ENCODE results near the gene SAMD10. TPM values are rescaled to one million over a fixed set of nuclear protein-coding genes. Genes with fewer than 3 reads are reported as not detected.

SAMD10 gene
- total and polyA plus RNA-seq, 4 donors: 0.74 to 3.4 (median 2.1) TPM

GRCh38 chr20:63943808-63944077 lies 35.7 kb downstream of the SAMD10 start:
- peaks cover 16 to 49% (median 21%) of the 10 kb centered on the region in 4 donors for H3K36me3 ChIP-seq (ENCODE audit: control insufficient read depth in 4 of 4, insufficient read depth in 3 of 4, low read depth in 1 of 4, low read length in 3 of 4)

GRCh38 chr20:63942969-63943807 lies 36.3 kb downstream of the SAMD10 start:
- peaks cover 2 to 10% (median 8%) of the 10 kb centered on the region in 4 donors for H3K4me1 ChIP-seq (ENCODE audit: control insufficient read depth in 4 of 4, insufficient read depth in 4 of 4, low read length in 3 of 4)
- no peak overlapping the region for H3K27ac ChIP-seq (ENCODE audit: low read depth in 1 of 2, low read length in 2 of 2)
- TF ChIP-seq JUND (IDR thresholded peaks at IDR 0.05) (no peak), REST (IDR thresholded peaks at IDR 0.05) (no peak), NR2F2 (IDR thresholded peaks at IDR 0.05) (no peak), HNF4G (IDR thresholded peaks at IDR 0.05) (no peak)
- H3K4me3 ChIP-seq (ENCODE audit: low read depth in 1 of 3, low read length in 3 of 3): no peak overlapping the region
- peaks cover 16 to 51% (median 23%) of the 10 kb centered on the region in 4 donors for H3K36me3 ChIP-seq (ENCODE audit: control insufficient read depth in 4 of 4, insufficient read depth in 3 of 4, low read depth in 1 of 4, low read length in 3 of 4)
- no peaks in the 10 kb centered on the region for H3K27me3 ChIP-seq (ENCODE audit: control insufficient read depth in 4 of 4, insufficient read depth in 4 of 4, low read length in 3 of 4)
- H3K9ac ChIP-seq (ENCODE audit: low read depth in 1 of 2, low read length in 2 of 2): no peak overlapping the region
- H3K9me3 ChIP-seq (ENCODE audit: control insufficient read depth in 4 of 4, low read length in 3 of 4): no peaks in the 10 kb centered on the region
- 90% methylated on average over 19 of the region's 19 CpGs for WGBS
- no peak for DNase-seq (ENCODE audit: low spot score)

More at GRCh38 chr20:63943808-63944077, 35.7 kb downstream of the SAMD10 start:
- Histone ChIP-seq H3K4me3 (ENCODE audit: low read depth in 1 of 3, low read length in 3 of 3) (no peak overlapping the region), H3K9me3 (ENCODE audit: control insufficient read depth in 4 of 4, low read length in 3 of 4) (no peaks in the 10 kb centered on the region), H3K9ac (ENCODE audit: low read depth in 1 of 2, low read length in 2 of 2) (no peak overlapping the region), H3K4me1 (ENCODE audit: control insufficient read depth in 4 of 4, insufficient read depth in 4 of 4, low read length in 3 of 4) (peaks cover 4 to 16% (median 12%) of the 10 kb centered on the region in 4 donors), H3K27me3 (ENCODE audit: control insufficient read depth in 4 of 4, insufficient read depth in 4 of 4, low read length in 3 of 4) (no peaks in the 10 kb centered on the region), H3K27ac (ENCODE audit: low read depth in 1 of 2, low read length in 2 of 2) (no peak overlapping the region)
- WGBS: 98% methylated on average over 3 of the region's 3 CpGs
- DNase-seq (ENCODE audit: low spot score): no peak
- no peak for TF ChIP-seq CTCF (IDR thresholded peaks at IDR 0.05; ENCODE audit: low read depth, low read length, missing input control)

GRCh38 chr20:63942250-63942951 lies 37.0 kb downstream of the SAMD10 start:
- Histone ChIP-seq H3K4me1 (ENCODE audit: control insufficient read depth in 4 of 4, insufficient read depth in 4 of 4, low read length in 3 of 4) (peaks cover 0 to 4% (median 1%) of the 10 kb centered on the region in 4 donors), H3K9me3 (ENCODE audit: control insufficient read depth in 4 of 4, low read length in 3 of 4) (no peaks in the 10 kb centered on the region), H3K4me3 (ENCODE audit: low read depth in 1 of 3, low read length in 3 of 3) (no peak overlapping the region), H3K9ac (ENCODE audit: low read depth in 1 of 2, low read length in 2 of 2) (no peak overlapping the region), H3K36me3 (ENCODE audit: control insufficient read depth in 4 of 4, insufficient read depth in 3 of 4, low read depth in 1 of 4, low read length in 3 of 4) (peaks cover 16 to 51% (median 23%) of the 10 kb centered on the region in 4 donors), H3K27me3 (ENCODE audit: control insufficient read depth in 4 of 4, insufficient read depth in 4 of 4, low read length in 3 of 4) (no peaks in the 10 kb centered on the region), H3K27ac (ENCODE audit: low read depth in 1 of 2, low read length in 2 of 2) (no peak overlapping the region)
- TF ChIP-seq TAF1 (conservative IDR thresholded peaks at IDR 0.05) (no peak), ZBTB33 (IDR thresholded peaks at IDR 0.05) (no peak), NR2F2 (IDR thresholded peaks at IDR 0.05) (peak; percentile 50)
- WGBS: 74% methylated on average over 30 of the region's 30 CpGs
- no peak for DNase-seq (ENCODE audit: low spot score)
